Endothelial cell of umbilical vein (primary cell): ENCODE results near the gene CACNB3. TPM values are rescaled to one million over a fixed set of nuclear protein-coding genes. Genes with fewer than 3 reads are reported as not detected.

Experiments
- BruUV-seq: library from RNA; stranded (reverse); fragments of 400-500 nt; replicated peaks from 2 replicates; lab custom pipeline; 2021; lab: Mats Ljungman, UMichigan
- CTCF ChIA-PET: fragments of 300-600, 350-600 bp; sonication (Branson Sonifier 250); formaldehyde crosslinking; loops from one replicate; lab custom pipeline; 2021; ENCODE audit warnings: antibody characterized with exemption, inconsistent platforms; lab: Charles Lee
- POLR2A ChIA-PET: fragments of 300-600, 350-600 bp; sonication (Branson Sonifier 250); formaldehyde crosslinking; loops from one replicate; lab custom pipeline; 2021; ENCODE audit warnings: antibody characterized with exemption, inconsistent platforms; lab: Charles Lee
- DNase-seq: peaks from one replicate; pipeline ENCODE4 v3.0.0-alpha.2; 2011; ENCODE audit warnings: low read depth, low spot score
- FAIRE-seq: peaks from 2 replicates; lab custom pipeline; 2011; peaks lifted over from hg19 to GRCh38; lab: Jason Lieb, UNC
- H2AFZ ChIP-seq: 2 replicates; pipeline ENCODE4 v1.6.0; 2012; ENCODE audit warnings: low read depth, low read length, control low read depth, inconsistent platforms
- H3K27ac ChIP-seq: 2 replicates; pipeline ENCODE4 v1.5.1; 2011; ENCODE audit warnings: low read depth, mild to moderate bottlenecking, control low read depth, low read length, moderate library complexity; ENCODE audit not compliant: insufficient read depth
- H3K27me3 ChIP-seq, 2 experiments: 2 replicates each; pipeline versions ENCODE4 v1.6.0 to v1.6.1; 2011; ENCODE audit warnings: low read length in 2 of 2, mixed read lengths in 1 of 2; ENCODE audit not compliant: control insufficient read depth in 2 of 2, insufficient read depth in 2 of 2
- H3K36me3 ChIP-seq, 2 experiments: 2 replicates in 1 of 2; 3 replicates in 1 of 2; pipeline ENCODE4 v1.5.1; 2011; ENCODE audit warnings: low read length in 2 of 2, mild to moderate bottlenecking in 1 of 2, moderate library complexity in 1 of 2; ENCODE audit not compliant: control insufficient read depth in 2 of 2, insufficient read depth in 2 of 2; ENCODE audit errors: extremely low read depth in 1 of 2
- H3K4me1 ChIP-seq: 3 replicates; pipeline ENCODE4 v1.5.1; 2011; ENCODE audit warnings: mild to moderate bottlenecking, low read length; ENCODE audit not compliant: control insufficient read depth, insufficient read depth; ENCODE audit errors: extremely low read depth
- H3K4me2 ChIP-seq: 2 replicates; pipeline ENCODE4 v1.6.1; 2011; ENCODE audit warnings: low read length, control low read depth, mixed read lengths; ENCODE audit not compliant: insufficient read depth
- H3K4me3 ChIP-seq, 3 experiments: fragments of 200-600 bp in 1 of 3; sonication (generic), shearing (Covaris generic) in 1 of 3; replicated peaks in 1 of 3; 2 replicates each; pipeline ENCODE4 v1.5.1; 2011 to 2016; ENCODE audit warnings: control low read depth in 3 of 3, low read length in 3 of 3, mild to moderate bottlenecking in 2 of 3, inconsistent platforms in 1 of 3, low read depth in 1 of 3, moderate library complexity in 1 of 3; ENCODE audit not compliant: insufficient read depth in 1 of 3
- H3K79me2 ChIP-seq: 2 replicates; pipeline ENCODE4 v1.6.0; 2012; ENCODE audit warnings: low read length, inconsistent platforms; ENCODE audit not compliant: control insufficient read depth, insufficient read depth
- H3K9ac ChIP-seq: replicated peaks from 2 replicates; pipeline ENCODE3; 2011; ENCODE audit warnings: low read length, control low read depth; ENCODE audit not compliant: insufficient read depth; ENCODE audit errors: extremely low read depth
- H3K9me1 ChIP-seq: replicated peaks from 3 replicates; pipeline ENCODE4 v1.6.0; 2011; ENCODE audit warnings: mild to moderate bottlenecking, low read length; ENCODE audit not compliant: control insufficient read depth, insufficient read depth; ENCODE audit errors: extremely low read depth
- H3K9me3 ChIP-seq: replicated peaks from 2 replicates; pipeline ENCODE4 v1.5.1; 2012; ENCODE audit warnings: low read length, inconsistent platforms; ENCODE audit not compliant: control insufficient read depth, insufficient read depth
- H4K20me1 ChIP-seq: replicated peaks from 2 replicates; pipeline ENCODE3; 2011; ENCODE audit warnings: mild to moderate bottlenecking, low read length; ENCODE audit not compliant: control insufficient read depth, insufficient read depth; ENCODE audit errors: extremely low read depth
- EZH2 ChIP-seq: IDR thresholded peaks from 2 replicates; pipeline ENCODE4 v1.6.1; 2012; ENCODE audit warnings: borderline replicate concordance, low read depth, mild to moderate bottlenecking, moderate library complexity, low read length, inconsistent platforms; ENCODE audit not compliant: severe bottlenecking
- FOS ChIP-seq: IDR thresholded peaks from 2 replicates; pipeline ENCODE4 v1.6.1; 2011; ENCODE audit warnings: mild to moderate bottlenecking, low read length, moderate library complexity, borderline replicate concordance; ENCODE audit not compliant: insufficient read depth
- GATA2 ChIP-seq: IDR thresholded peaks from 2 replicates; pipeline ENCODE4 v1.7.0; 2011; ENCODE audit warnings: low read depth, mild to moderate bottlenecking, moderate library complexity, mixed read lengths, low read length; ENCODE audit not compliant: insufficient read length, insufficient read depth
- JUN ChIP-seq: IDR thresholded peaks from 2 replicates; pipeline ENCODE4 v1.6.1; 2011; ENCODE audit warnings: borderline replicate concordance, low read depth; ENCODE audit not compliant: insufficient read length, insufficient read depth
- MYC ChIP-seq: IDR thresholded peaks from one replicate; pipeline ENCODE4 v1.6.1; 2011; ENCODE audit warnings: mild to moderate bottlenecking, low read depth, low read length
- POLR2A ChIP-seq: IDR thresholded peaks from 2 replicates; pipeline ENCODE4 v1.6.1; 2012; ENCODE audit warnings: low read depth, mild to moderate bottlenecking, control low read depth, low read length
- POLR2AphosphoS5 ChIP-seq: IDR thresholded peaks from 2 replicates; pipeline ENCODE4 v1.6.1; 2012; ENCODE audit warnings: low read depth, mild to moderate bottlenecking, control low read depth, low read length, moderate library complexity; ENCODE audit not compliant: insufficient read depth
- dilution Hi-C: fragments of 300-500 bp; cut with MboI; formaldehyde crosslinking; loops from one replicate; pipeline ENCODE4 v1.15.0; 2019; ENCODE audit warnings: low sequenced_read_pairs; ENCODE audit not compliant: extremely low pct_ligation_motif_present
- intact Hi-C: fragments of 100-400 bp; cut with micrococcal nuclease; formaldehyde crosslinking; loops from one replicate; pipeline ENCODE4 v1.10.0; 2022
- polyA plus RNA-seq, 4 experiments: library from polyadenylated mRNA; depleted of rRNA in 3 of 4; stranded (reverse) in 3 of 4; unstranded in 1 of 4; fragments of >200 nt; gene quantifications; 2 replicates each; pipeline versions ENCODE4 v1.2.1 to v1.2.3, GENCODE V29; 2011 to 2012; ENCODE audit warnings: missing spikeins in 1 of 4
- total RNA-seq: library from RNA; stranded (reverse); gene quantifications from 2 replicates; pipeline ENCODE4 v1.2.3, GENCODE V29; 2021
- TF ChIP-seq, protein P1 (sequence below), 2 donors: IDR thresholded peaks; 1 replicate in 1 of 2; 2 replicates in 1 of 2; pipeline ENCODE4 v1.5.1; 2011; ENCODE audit warnings: low read length in 2 of 2, mild to moderate bottlenecking in 2 of 2, moderate library complexity in 2 of 2, control low read depth in 1 of 2, inconsistent platforms in 1 of 2, low read depth in 1 of 2; ENCODE audit not compliant: insufficient read depth in 1 of 2; ENCODE audit errors: extremely low read depth in 1 of 2

The CACNB3 gene
- total and polyA plus RNA-seq, 2 donors (not counting 3 experiments of a cell fraction or from before 2014, with no cell fraction given) = 37.4 to 61.8 TPM

DNA sequence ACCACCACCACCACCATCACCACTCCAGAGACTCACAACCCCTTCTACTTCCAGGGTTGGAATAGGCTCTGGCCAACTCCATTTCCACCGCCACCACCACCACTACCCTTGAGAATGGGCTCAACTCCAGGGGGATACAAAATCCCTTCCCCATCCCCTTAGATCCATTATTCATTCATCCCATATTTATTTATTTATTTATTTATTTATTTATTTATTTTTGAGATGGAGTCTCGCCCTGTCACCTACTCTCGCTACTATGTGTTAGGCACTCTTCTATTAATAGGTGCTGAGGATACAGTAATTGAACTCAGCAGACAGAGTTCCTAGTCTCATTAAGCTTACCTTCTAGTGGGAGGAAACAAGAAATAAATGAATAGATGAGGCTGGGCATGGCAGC, 24.6 kb upstream of the CACNB3 start:
- no peak overlapping the region for H2AFZ ChIP-seq
- no peaks in the 10 kb centered on the region for H3K36me3 ChIP-seq
- dilution Hi-C loops = no loop called here
- DNase-seq (no peak), FAIRE-seq (no peak)
- ChIA-PET POLR2A (no interaction called here), CTCF (interaction anchor here (1.4 to 16.5 kb wide), 5 partner anchors 9 to 251 kb away, joined by 4 to 606 read pairs (median 18); no protein-coding TSS in a partner anchor)
- H3K27me3 ChIP-seq = no peaks in the 10 kb centered on the region
- TF ChIP-seq POLR2AphosphoS5 (no peak), EZH2 (no peak), POLR2A (no peak), JUN (no peak), GATA2 (no peak), MYC (no peak), FOS (no peak)
- TF ChIP-seq, protein P1, sequence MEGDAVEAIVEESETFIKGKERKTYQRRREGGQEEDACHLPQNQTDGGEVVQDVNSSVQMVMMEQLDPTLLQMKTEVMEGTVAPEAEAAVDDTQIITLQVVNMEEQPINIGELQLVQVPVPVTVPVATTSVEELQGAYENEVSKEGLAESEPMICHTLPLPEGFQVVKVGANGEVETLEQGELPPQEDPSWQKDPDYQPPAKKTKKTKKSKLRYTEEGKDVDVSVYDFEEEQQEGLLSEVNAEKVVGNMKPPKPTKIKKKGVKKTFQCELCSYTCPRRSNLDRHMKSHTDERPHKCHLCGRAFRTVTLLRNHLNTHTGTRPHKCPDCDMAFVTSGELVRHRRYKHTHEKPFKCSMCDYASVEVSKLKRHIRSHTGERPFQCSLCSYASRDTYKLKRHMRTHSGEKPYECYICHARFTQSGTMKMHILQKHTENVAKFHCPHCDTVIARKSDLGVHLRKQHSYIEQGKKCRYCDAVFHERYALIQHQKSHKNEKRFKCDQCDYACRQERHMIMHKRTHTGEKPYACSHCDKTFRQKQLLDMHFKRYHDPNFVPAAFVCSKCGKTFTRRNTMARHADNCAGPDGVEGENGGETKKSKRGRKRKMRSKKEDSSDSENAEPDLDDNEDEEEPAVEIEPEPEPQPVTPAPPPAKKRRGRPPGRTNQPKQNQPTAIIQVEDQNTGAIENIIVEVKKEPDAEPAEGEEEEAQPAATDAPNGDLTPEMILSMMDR (IDR thresholded peaks at IDR 0.05; ENCODE audit: extremely low read depth in 1 of 2, insufficient read depth in 1 of 2, low read depth in 1 of 2, low read length in 2 of 2) = no peak
- H3K9me1 ChIP-seq = no peaks in the 10 kb centered on the region
- no peaks in the 10 kb centered on the region for H3K4me1 ChIP-seq
- no TSS peak for BruUV-seq
- H3K27ac ChIP-seq = no peak overlapping the region
- no peak overlapping the region for H3K4me3 ChIP-seq
- H3K79me2 ChIP-seq = peaks cover under 1% of the 10 kb centered on the region
- H3K9ac ChIP-seq = no peak overlapping the region
- intact Hi-C loops = loop anchor here (2.0 kb wide), 1 partner anchor 13 kb away; no protein-coding TSS in a partner anchor
- H3K4me2 ChIP-seq = no peak overlapping the region
- H4K20me1 ChIP-seq = no peaks in the 10 kb centered on the region
- no peaks in the 10 kb centered on the region for H3K9me3 ChIP-seq
